WTC11 (cell line): ENCODE data around the gene FANK1. TPM values are rescaled to one million over a fixed set of nuclear protein-coding genes. Genes with fewer than 3 reads are reported as not detected.

Experiments used
- ATAC-seq: fragments of 200-7000 bp; cut with Tn5 transposase; 2 replicates; pipeline ENCODE4 v1.10.0; 2021; ENCODE audit warnings: mild to moderate bottlenecking, moderate library complexity
- CTCF ChIA-PET: fragments of 300-600 bp; sonication (Branson Sonifier 250); formaldehyde crosslinking; loops from one replicate; lab custom pipeline; 2021; ENCODE audit warnings: antibody characterized with exemption; lab: Charles Lee
- POLR2A ChIA-PET: fragments of 350-600 bp; sonication (Branson Sonifier 250); formaldehyde crosslinking; loops from one replicate; lab custom pipeline; 2021; ENCODE audit warnings: antibody characterized with exemption; lab: Charles Lee
- DNase-seq: peaks from one replicate; pipeline ENCODE4 v3.0.0; 2021; ENCODE audit warnings: low spot score
- H3K27ac Mint-ChIP-seq: 2 replicates; pipeline ENCODE4 v1.8.0; 2021; ENCODE audit warnings: mixed read lengths
- H3K27me3 Mint-ChIP-seq: 2 replicates; pipeline ENCODE4 v1.8.0; 2021; ENCODE audit warnings: low read depth, mild to moderate bottlenecking, moderate library complexity, mixed read lengths
- H3K36me3 Mint-ChIP-seq: 2 replicates; pipeline ENCODE4 v1.8.0; 2021; ENCODE audit warnings: mixed read lengths
- H3K4me1 Mint-ChIP-seq: 2 replicates; pipeline ENCODE4 v1.8.0; 2022; ENCODE audit warnings: mixed read lengths
- H3K4me3 Mint-ChIP-seq: 2 replicates; pipeline ENCODE4 v1.8.0; 2021; ENCODE audit warnings: mild to moderate bottlenecking, moderate library complexity, mixed read lengths
- H3K9me3 Mint-ChIP-seq: 2 replicates; pipeline ENCODE4 v1.8.0; 2021; ENCODE audit warnings: mixed read lengths
- AR ChIP-seq: fragments of 250-450 bp; sonication (Bioruptor Pico); IDR thresholded peaks from 2 replicates; pipeline ENCODE4 v1.9.0; 2021; ENCODE audit warnings: mild to moderate bottlenecking
- ATF1 ChIP-seq: sonication (generic); formaldehyde crosslinking; IDR thresholded peaks from 2 replicates; pipeline ENCODE4 v1.8.1; 2023; ENCODE audit warnings: mild to moderate bottlenecking, moderate library complexity, missing genetic modification reagents
- ATF3 ChIP-seq: sonication (generic); formaldehyde crosslinking; conservative IDR thresholded peaks from 2 replicates; pipeline ENCODE4 v1.8.1; 2022; ENCODE audit warnings: mild to moderate bottlenecking, missing genetic modification reagents
- CREB1 ChIP-seq: sonication (generic); formaldehyde crosslinking; IDR thresholded peaks from 2 replicates; pipeline ENCODE4 v1.8.0; 2023; ENCODE audit warnings: mild to moderate bottlenecking, missing genetic modification reagents
- CTCF ChIP-seq: fragments of 200-600 bp; IDR thresholded peaks from 2 replicates; pipeline ENCODE4 v1.8.0; 2022; ENCODE audit warnings: antibody characterized with exemption
- E2F1 ChIP-seq: sonication (generic); formaldehyde crosslinking; IDR thresholded peaks from 2 replicates; pipeline ENCODE4 v1.8.0; 2022; ENCODE audit warnings: mild to moderate bottlenecking, missing genetic modification reagents
- E2F5 ChIP-seq: sonication (generic); formaldehyde crosslinking; IDR thresholded peaks from 2 replicates; pipeline ENCODE4 v1.8.1; 2022; ENCODE audit warnings: mild to moderate bottlenecking, moderate library complexity, missing genetic modification reagents
- EMX1 ChIP-seq: fragments of 250-450 bp; sonication (Bioruptor Pico); IDR thresholded peaks from 2 replicates; pipeline ENCODE4 v1.8.0; 2021; ENCODE audit warnings: mild to moderate bottlenecking
- ERG ChIP-seq: fragments of 250-450 bp; sonication (Bioruptor Pico); IDR thresholded peaks from 2 replicates; pipeline ENCODE4 v1.8.0; 2021; ENCODE audit warnings: mild to moderate bottlenecking
- ETV6 ChIP-seq: sonication (generic); formaldehyde crosslinking; IDR thresholded peaks from 2 replicates; pipeline ENCODE4 v1.8.1; 2022; ENCODE audit warnings: mild to moderate bottlenecking, missing genetic modification reagents
- FOXJ3 ChIP-seq: sonication (generic); formaldehyde crosslinking; IDR thresholded peaks from 2 replicates; pipeline ENCODE4 v1.9.0; 2021; ENCODE audit warnings: missing genetic modification reagents, mild to moderate bottlenecking, borderline replicate concordance
- GABPB1 ChIP-seq: sonication (generic); formaldehyde crosslinking; IDR thresholded peaks from 2 replicates; pipeline ENCODE4 v1.8.1; 2023; ENCODE audit warnings: mild to moderate bottlenecking, missing genetic modification reagents
- GRHL2 ChIP-seq: fragments of 250-450 bp; sonication (Bioruptor Pico); IDR thresholded peaks from 2 replicates; pipeline ENCODE4 v1.8.0; 2022; ENCODE audit warnings: mild to moderate bottlenecking, moderate library complexity; ENCODE audit not compliant: insufficient replicate concordance, severe bottlenecking
- HMGXB4 ChIP-seq: sonication (generic); formaldehyde crosslinking; IDR thresholded peaks from 2 replicates; pipeline ENCODE4 v1.8.1; 2023; ENCODE audit warnings: mild to moderate bottlenecking, moderate library complexity, missing genetic modification reagents
- IRF2 ChIP-seq: sonication (generic); formaldehyde crosslinking; IDR thresholded peaks from 2 replicates; pipeline ENCODE4 v1.8.0; 2022; ENCODE audit warnings: low read depth, missing genetic modification reagents, borderline replicate concordance
- JAZF1 ChIP-seq: fragments of 250-450 bp; sonication (Bioruptor Pico); IDR thresholded peaks from 2 replicates; pipeline ENCODE4 v1.9.0; 2021; ENCODE audit warnings: moderate library complexity, mild to moderate bottlenecking, inconsistent platforms
- MLX ChIP-seq: sonication (generic); formaldehyde crosslinking; IDR thresholded peaks from 2 replicates; pipeline ENCODE4 v1.8.1; 2023; ENCODE audit warnings: mild to moderate bottlenecking, missing genetic modification reagents, moderate library complexity
- NFYB ChIP-seq: sonication (generic); formaldehyde crosslinking; conservative IDR thresholded peaks from 2 replicates; pipeline ENCODE4 v1.8.0; 2022; ENCODE audit warnings: low read depth, missing genetic modification reagents
- OVOL2 ChIP-seq: fragments of 250-450 bp; sonication (Bioruptor Pico); IDR thresholded peaks from 2 replicates; pipeline ENCODE4 v1.9.0; 2021; ENCODE audit warnings: mild to moderate bottlenecking, borderline replicate concordance
- PREB ChIP-seq: sonication (generic); formaldehyde crosslinking; IDR thresholded peaks from 2 replicates; pipeline ENCODE4 v1.8.1; 2022; ENCODE audit warnings: mild to moderate bottlenecking, missing genetic modification reagents, moderate library complexity, borderline replicate concordance
- RELA ChIP-seq: sonication (generic); formaldehyde crosslinking; IDR thresholded peaks from 2 replicates; pipeline ENCODE4 v1.8.1; 2022; ENCODE audit warnings: missing genetic modification reagents, mild to moderate bottlenecking, borderline replicate concordance
- SP1 ChIP-seq: sonication (generic); formaldehyde crosslinking; conservative IDR thresholded peaks from 2 replicates; pipeline ENCODE4 v1.8.1; 2022; ENCODE audit warnings: missing genetic modification reagents
- ZBTB43 ChIP-seq: sonication (generic); formaldehyde crosslinking; IDR thresholded peaks from 2 replicates; pipeline ENCODE4 v1.8.1; 2023; ENCODE audit warnings: mild to moderate bottlenecking, missing genetic modification reagents
- ZNF219 ChIP-seq: sonication (generic); formaldehyde crosslinking; IDR thresholded peaks from 2 replicates; pipeline ENCODE4 v1.8.0; 2023; ENCODE audit warnings: missing genetic modification reagents, mild to moderate bottlenecking, borderline replicate concordance
- total RNA-seq: library from RNA; stranded (reverse); gene quantifications from 3 replicates; pipeline ENCODE4 v1.2.3, GENCODE V29; 2021

FANK1 gene
- total RNA-seq, 1 experiment from 2014 or later, result 3.4 TPM

- no peak for TF ChIP-seq ERG
- TF ChIP-seq CREB1 (CRISPR knock-in tag), result no peak
- TF ChIP-seq ZNF219 (CRISPR knock-in tag), result no peak
- no peak for TF ChIP-seq PREB (CRISPR knock-in tag)
- no peak for TF ChIP-seq SP1 (CRISPR knock-in tag)
- no peak for TF ChIP-seq GABPB1 (CRISPR knock-in tag)
- TF ChIP-seq ETV6 (CRISPR knock-in tag), result no peak
- no peak for TF ChIP-seq ATF3 (CRISPR knock-in tag)
- TF ChIP-seq, all 79 proteins: peak for 0
These were observed 86.8 kb downstream of the FANK1 start (continued) for GRCh38 chr10:125983161-125983560.

GRCh38 chr10:125983656-125984055 is 87.3 kb downstream of the FANK1 start:
- no peak for ATAC-seq
- ChIA-PET CTCF (interaction anchor here (0.8 to 1.5 kb wide), 4 partner anchors 49 to 520 kb away, joined by 3 to 7 read pairs (median 3); no protein-coding TSS in a partner anchor), POLR2A (no interaction called here)
- no peak for TF ChIP-seq JAZF1
- TF ChIP-seq OVOL2 (CRISPR knock-in tag), result no peak
- no peak for TF ChIP-seq HMGXB4 (CRISPR knock-in tag)
- no peak for TF ChIP-seq FOXJ3 (CRISPR knock-in tag)
- TF ChIP-seq NFYB (CRISPR knock-in tag), result no peak
- TF ChIP-seq ZBTB43, result no peak
- TF ChIP-seq AR (CRISPR knock-in tag), result no peak
- TF ChIP-seq EMX1, result no peak
- TF ChIP-seq GRHL2 (CRISPR knock-in tag), result no peak
- no peak for TF ChIP-seq CTCF
- TF ChIP-seq MLX, result no peak
- TF ChIP-seq IRF2, result no peak
- no peak for TF ChIP-seq ATF1 (CRISPR knock-in tag)
- TF ChIP-seq E2F1 (CRISPR knock-in tag), result no peak
- no peak for TF ChIP-seq RELA (CRISPR knock-in tag)
- TF ChIP-seq E2F5 (CRISPR knock-in tag), result no peak
- TF ChIP-seq, all 79 proteins: peak for 0
- H3K9me3 Mint-ChIP-seq, result no peaks in the 10 kb centered on the region
- H3K4me1 Mint-ChIP-seq, result peaks cover 19% of the 10 kb centered on the region
- H3K27me3 Mint-ChIP-seq, result no peaks in the 10 kb centered on the region
- no peaks in the 10 kb centered on the region for H3K36me3 Mint-ChIP-seq
- no peak overlapping the region for H3K27ac Mint-ChIP-seq
- H3K4me3 Mint-ChIP-seq, result no peak overlapping the region
- DNase-seq, result no peak
